Measurements from ENCODE around the gene IQCE. TPM values are rescaled to one million over a fixed set of nuclear protein-coding genes. Genes with fewer than 3 reads are reported as not detected.

IQCE gene
- total RNA-seq, 1 donor from 2014 or later: 11.4 TPM

- H3K27ac ChIP-seq: no peak overlapping the region
- no peak for TF ChIP-seq CTCF (IDR thresholded peaks at IDR 0.05)
- H3K27me3 ChIP-seq: no peaks in the 10 kb centered on the region
- H3K4me3 ChIP-seq: no peak overlapping the region
- H3K4me1 ChIP-seq: peaks cover 3 to 19% of the 10 kb centered on the region in 2 donors
- peaks cover 14 to 23% of the 10 kb centered on the region in 2 donors for H3K36me3 ChIP-seq
- no peak for DNase-seq (ENCODE audit: low spot score in 2 of 2)
- H3K9me3 ChIP-seq: no peaks in the 10 kb centered on the region
- intact Hi-C loops (cut with DNase I): no loop called here
These were observed 44.5 kb downstream of the IQCE start for GRCh38 chr7:2603044-2603965.

DNA sequence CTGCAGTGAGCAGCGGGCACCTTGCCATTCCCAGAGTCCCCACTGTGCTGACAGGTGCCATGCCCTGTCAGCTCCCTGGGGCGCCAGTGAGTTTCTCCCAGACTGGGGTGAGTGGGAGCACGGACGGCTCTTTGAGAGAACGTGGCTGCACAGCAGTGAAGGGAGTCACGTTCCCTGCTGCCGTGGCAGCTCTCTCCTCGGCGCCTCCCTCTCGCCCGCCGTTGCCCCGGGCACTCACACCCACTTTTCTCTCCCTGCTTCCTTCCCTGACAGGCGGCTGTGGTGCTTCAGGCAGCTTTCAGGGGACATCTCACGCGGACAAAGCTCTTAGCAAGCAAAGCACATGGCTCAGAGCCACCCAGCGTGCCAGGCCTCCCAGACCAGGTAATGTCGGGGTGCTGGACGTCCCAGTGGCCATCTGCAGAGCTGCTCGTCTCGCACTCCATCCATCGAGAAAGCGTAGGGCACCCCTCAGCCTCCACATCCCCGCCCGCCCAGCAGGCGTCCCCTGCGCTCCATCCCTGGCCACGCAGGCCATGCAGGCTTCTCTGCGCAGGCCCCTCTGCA, 45.9 kb downstream of the IQCE start:
- Histone ChIP-seq H3K27me3 (no peaks in the 10 kb centered on the region), H3K27ac (no peak overlapping the region), H3K4me3 (no peak overlapping the region), H3K36me3 (peaks cover 6 to 11% of the 10 kb centered on the region in 2 donors), H3K4me1 (peaks cover 3 to 19% of the 10 kb centered on the region in 2 donors), H3K9me3 (no peaks in the 10 kb centered on the region)
- intact Hi-C loops (cut with DNase I): no loop called here
- DNase-seq (ENCODE audit: low spot score in 2 of 2): no peak
- no peak for TF ChIP-seq CTCF (IDR thresholded peaks at IDR 0.05)

DNA sequence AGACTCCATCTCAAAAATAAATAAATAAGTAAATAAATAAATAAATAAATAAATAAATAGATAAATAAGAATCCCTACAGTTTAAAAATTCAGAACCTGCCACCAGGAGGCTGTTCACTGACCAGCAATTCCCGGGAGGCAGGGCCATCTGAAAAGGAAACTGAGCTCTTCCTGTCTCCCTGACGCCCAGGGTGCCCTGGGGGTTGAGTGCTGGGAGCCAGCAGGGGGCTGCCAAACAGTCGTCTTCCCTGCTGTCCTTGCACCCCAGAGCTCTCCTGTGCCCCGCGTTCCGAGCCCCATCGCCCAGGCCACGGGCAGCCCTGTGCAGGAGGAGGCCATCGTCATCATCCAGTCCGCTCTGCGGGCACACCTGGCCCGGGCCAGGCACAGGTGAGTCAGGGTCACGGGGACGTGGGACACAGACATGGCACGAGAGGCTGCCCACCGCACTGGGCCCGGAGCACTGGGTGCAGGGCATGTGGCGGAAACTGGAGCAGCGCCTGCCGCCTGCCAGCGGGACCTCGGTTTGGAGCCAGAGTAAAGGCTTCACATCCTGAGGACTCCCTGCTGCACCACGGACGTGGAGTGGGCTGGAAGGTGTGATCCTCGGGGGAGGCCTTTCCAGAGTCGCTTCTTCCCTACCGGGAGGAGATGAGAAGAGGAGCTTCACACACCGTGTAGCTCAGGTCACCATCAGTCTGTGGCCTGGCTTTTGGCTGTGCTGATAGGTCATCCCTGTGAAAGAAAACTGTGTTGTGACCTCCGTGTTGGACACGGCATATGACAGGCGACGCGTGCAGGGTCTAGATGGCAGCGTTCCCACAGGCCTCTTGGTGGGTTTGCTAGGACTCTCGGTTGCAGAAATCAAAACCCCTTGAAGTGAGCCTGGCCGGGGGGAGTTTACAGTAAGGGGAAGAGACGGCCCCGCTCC, 47.1 kb downstream of the IQCE start:
- Histone ChIP-seq H3K36me3 (peaks cover 3 to 8% of the 10 kb centered on the region in 2 donors), H3K4me3 (no peak overlapping the region), H3K27me3 (no peaks in the 10 kb centered on the region), H3K27ac (peak overlapping the region in 1 of 2 donors; percentile 71), H3K4me1 (peaks cover 3 to 19% of the 10 kb centered on the region in 2 donors), H3K9me3 (no peaks in the 10 kb centered on the region)
- intact Hi-C loops (cut with DNase I): no loop called here
- TF ChIP-seq CTCF (IDR thresholded peaks at IDR 0.05): no peak
- DNase-seq (ENCODE audit: low spot score in 2 of 2): no peak

GRCh38 chr7:2606539-2606936, 47.8 kb downstream of the IQCE start:
- DNase-seq (ENCODE audit: low spot score in 2 of 2): no peak
- no peak for TF ChIP-seq CTCF (IDR thresholded peaks at IDR 0.05)
- intact Hi-C loops (cut with DNase I): no loop called here
- Histone ChIP-seq H3K27me3 (no peaks in the 10 kb centered on the region), H3K9me3 (no peaks in the 10 kb centered on the region), H3K27ac (peak overlapping the region; percentile 71 to 77), H3K4me3 (peak overlapping the region in 1 of 2 donors; percentile 15), H3K36me3 (peaks cover 0 to 4% of the 10 kb centered on the region in 2 donors), H3K4me1 (peaks cover 3 to 19% of the 10 kb centered on the region in 2 donors)
